HG03064 (cell line): Measurements from ENCODE around the gene CLEC9A.
"Not testable (repeated sequence)": the region's sequence is repeated elsewhere in the genome, so short reads cannot be mapped to it uniquely, and the experiment has no call there.

ENCODE experiments used
- ATAC-seq: cut with Tn5 transposase; IDR thresholded peaks from one replicate; pipeline ENCODE4 v1.9.1; 2021; ENCODE audit warnings: low read depth; ENCODE audit not compliant: unreplicated experiment

CLEC9A gene

GRCh38 chr12:10030446-10030845, at the start of gene CLEC9A:
Gene CLEC9A, plus strand, starts transcription at chr12:10030682. Its CDS starts 22,006 bp downstream, at chr12:10052688.
- ATAC-seq: no peak

- no peak for ATAC-seq
These were observed 38.6 kb upstream of the CLEC9A start for GRCh38 chr12:9991876-9992275.

- ATAC-seq: no peak
These were observed 38.2 kb upstream of the CLEC9A start for GRCh38 chr12:9992296-9992695.

GRCh38 chr12:9999016-9999415, 31.5 kb upstream of the CLEC9A start, which contains the start of gene CLEC1B:
Gene CLEC1B, minus strand, starts transcription at chr12:9999121. Its CDS starts 21 bp downstream, at chr12:9999100.
- no peak for ATAC-seq

- ATAC-seq: no peak
These were observed 29.2 kb upstream of the CLEC9A start for GRCh38 chr12:10001171-10001776.

GRCh38 chr12:10012630-10013330, 17.7 kb upstream of the CLEC9A start:
- ATAC-seq: no peak

GRCh38 chr12:10015450-10015849, 15.0 kb upstream of the CLEC9A start:
- no peak for ATAC-seq

- no peak for ATAC-seq
These were observed 13.6 kb upstream of the CLEC9A start for GRCh38 chr12:10016881-10017280.

GRCh38 chr12:10018386-10018785, 12.1 kb upstream of the CLEC9A start:
- ATAC-seq: no peak

- no peak for ATAC-seq
These were observed 9.1 kb upstream of the CLEC9A start for GRCh38 chr12:10021342-10021741.

GRCh38 chr12:10025236-10025635, 5.2 kb upstream of the CLEC9A start:
- ATAC-seq: no peak

GRCh38 chr12:10026666-10027065, 3.8 kb upstream of the CLEC9A start:
- not testable (repeated sequence) for ATAC-seq

GRCh38 chr12:10027311-10027710, 3.2 kb upstream of the CLEC9A start:
- ATAC-seq: no peak

GRCh38 chr12:10027721-10028120, 2.8 kb upstream of the CLEC9A start:
- ATAC-seq: no peak

GRCh38 chr12:10031321-10031720, 839 bp downstream of the CLEC9A start:
- no peak for ATAC-seq

GRCh38 chr12:10031771-10032175, 1.3 kb downstream of the CLEC9A start:
- no peak for ATAC-seq

- ATAC-seq: no peak
These were observed 3.5 kb downstream of the CLEC9A start for GRCh38 chr12:10033783-10034545.

GRCh38 chr12:10042167-10042566, 11.7 kb downstream of the CLEC9A start:
- no peak for ATAC-seq

GRCh38 chr12:10048526-10048925, 18.0 kb downstream of the CLEC9A start:
- ATAC-seq: no peak

- no peak for ATAC-seq
These were observed 21.9 kb downstream of the CLEC9A start for GRCh38 chr12:10052193-10052913.

GRCh38 chr12:10058387-10058786, 27.9 kb downstream of the CLEC9A start:
- ATAC-seq: no peak
